ENCODE measurements around the gene HIGD2A.

The HIGD2A gene

GRCh38 chr5:176369934-176370711, 18.4 kb upstream of the HIGD2A start:
- no peak for DNase-seq

- DNase-seq = no peak
These were observed 16.7 kb upstream of the HIGD2A start for GRCh38 chr5:176371621-176372539.

GRCh38 chr5:176373100-176373818, 15.3 kb upstream of the HIGD2A start:
- DNase-seq = no peak

GRCh38 chr5:176379881-176380280, 8.7 kb upstream of the HIGD2A start:
- DNase-seq = no peak

GRCh38 chr5:176381423-176381822, 7.1 kb upstream of the HIGD2A start:
- no peak for DNase-seq

- DNase-seq = no peak
These were observed 6.6 kb upstream of the HIGD2A start for GRCh38 chr5:176381979-176382378.

- DNase-seq = no peak
These were observed 5.8 kb upstream of the HIGD2A start for GRCh38 chr5:176382721-176383120.

- DNase-seq = no peak
These were observed 5.2 kb upstream of the HIGD2A start for GRCh38 chr5:176383248-176383905.

GRCh38 chr5:176383961-176384360, 4.6 kb upstream of the HIGD2A start:
- no peak for DNase-seq

- DNase-seq = no peak
These were observed 4.1 kb upstream of the HIGD2A start for GRCh38 chr5:176384366-176384930.

GRCh38 chr5:176384991-176385390, 3.6 kb upstream of the HIGD2A start:
- DNase-seq = no peak

- no peak for DNase-seq
These were observed 2.1 kb upstream of the HIGD2A start for GRCh38 chr5:176386491-176386890.

- DNase-seq = no peak
These were observed 1.1 kb upstream of the HIGD2A start for GRCh38 chr5:176387384-176387925.

GRCh38 chr5:176388003-176388443, 528 bp upstream of the HIGD2A start:
- DNase-seq = no peak

GRCh38 chr5:176389135-176390123, 878 bp downstream of the HIGD2A start:
- no peak for DNase-seq

GRCh38 chr5:176391479-176391878, 2.9 kb downstream of the HIGD2A start:
- no peak for DNase-seq

GRCh38 chr5:176391999-176392398, 3.4 kb downstream of the HIGD2A start:
- no peak for DNase-seq

GRCh38 chr5:176392526-176392925, 4.0 kb downstream of the HIGD2A start:
- DNase-seq = no peak

- DNase-seq = no peak
These were observed 5.5 kb downstream of the HIGD2A start for GRCh38 chr5:176394096-176394495.

- DNase-seq = no peak
These were observed 6.5 kb downstream of the HIGD2A start for GRCh38 chr5:176394881-176395675.
